BLaER1 (cell line): Measurements from ENCODE around the gene PCNX1.
"Not testable (repeated sequence)": the region's sequence is repeated elsewhere in the genome, so short reads cannot be mapped to it uniquely, and the experiment has no call there.

Experiments used
- H3K27ac ChIP-seq: shearing (Covaris generic); formaldehyde crosslinking; 2 replicates; pipeline ENCODE4 v1.8.1; 2022
- H3K27me3 ChIP-seq: shearing (Covaris generic); formaldehyde crosslinking; 2 replicates; pipeline ENCODE4 v1.8.1; 2022
- H3K36me3 ChIP-seq: shearing (Covaris generic); formaldehyde crosslinking; 2 replicates; pipeline ENCODE4 v1.8.1; 2022
- H3K4me1 ChIP-seq: shearing (Covaris generic); formaldehyde crosslinking; 2 replicates; pipeline ENCODE4 v1.8.1; 2022
- H3K4me2 ChIP-seq: shearing (Covaris generic); formaldehyde crosslinking; 2 replicates; pipeline ENCODE4 v1.8.1; 2022
- H3K4me3 ChIP-seq: shearing (Covaris generic); formaldehyde crosslinking; 2 replicates; pipeline ENCODE4 v1.8.1; 2022
- H3K9ac ChIP-seq: shearing (Covaris generic); formaldehyde crosslinking; 2 replicates; pipeline ENCODE4 v1.8.1; 2022
- H3K9me3 ChIP-seq: shearing (Covaris generic); formaldehyde crosslinking; 2 replicates; pipeline ENCODE4 v1.8.1; 2022
- H4K20me1 ChIP-seq: shearing (Covaris generic); formaldehyde crosslinking; 2 replicates; pipeline ENCODE4 v1.8.1; 2022
- Cebpa-rat ChIP-seq: shearing (Covaris generic); IDR thresholded peaks from 2 replicates; pipeline ENCODE4 v1.8.1; 2022

The PCNX1 gene

GRCh38 chr14:71005076-71005475 lies 97.8 kb downstream of the PCNX1 start:
- TF ChIP-seq Cebpa-rat, result no peak
- H3K9ac ChIP-seq, result no peak overlapping the region
- peaks cover 27% of the 10 kb centered on the region for H3K36me3 ChIP-seq
- no peaks in the 10 kb centered on the region for H3K27me3 ChIP-seq
- no peak overlapping the region for H3K27ac ChIP-seq
- no peak overlapping the region for H3K4me2 ChIP-seq
- H3K4me3 ChIP-seq, result no peak overlapping the region
- H3K4me1 ChIP-seq, result no peaks in the 10 kb centered on the region
- H4K20me1 ChIP-seq, result no peaks in the 10 kb centered on the region
- H3K9me3 ChIP-seq, result no peaks in the 10 kb centered on the region

- Histone ChIP-seq H3K9ac (no peak overlapping the region), H3K4me1 (no peaks in the 10 kb centered on the region), H3K4me2 (no peak overlapping the region)
Measured at GRCh38 chr14:71006200-71006563, 98.9 kb downstream of the PCNX1 start.

GRCh38 chr14:71011479-71011878 lies 104.2 kb downstream of the PCNX1 start:
- Histone ChIP-seq H3K4me3 (no peak overlapping the region), H3K36me3 (peaks cover 42% of the 10 kb centered on the region), H3K27me3 (no peaks in the 10 kb centered on the region), H3K27ac (no peak overlapping the region), H3K9me3 (no peaks in the 10 kb centered on the region), H3K9ac (no peak overlapping the region), H4K20me1 (no peaks in the 10 kb centered on the region), H3K4me2 (no peak overlapping the region), H3K4me1 (no peaks in the 10 kb centered on the region)
- no peak for TF ChIP-seq Cebpa-rat

More at GRCh38 chr14:71006200-71006563, 98.9 kb downstream of the PCNX1 start:
- Histone ChIP-seq H3K9me3 (no peaks in the 10 kb centered on the region), H3K27me3 (no peaks in the 10 kb centered on the region), H3K4me3 (no peak overlapping the region), H3K36me3 (peaks cover 27% of the 10 kb centered on the region), H4K20me1 (no peaks in the 10 kb centered on the region), H3K27ac (no peak overlapping the region)
- no peak for TF ChIP-seq Cebpa-rat

- Histone ChIP-seq H4K20me1 (no peaks in the 10 kb centered on the region), H3K4me2 (no peak overlapping the region), H3K27me3 (no peaks in the 10 kb centered on the region), H3K36me3 (peaks cover 42% of the 10 kb centered on the region), H3K27ac (no peak overlapping the region), H3K9ac (no peak overlapping the region), H3K4me1 (no peaks in the 10 kb centered on the region), H3K4me3 (no peak overlapping the region), H3K9me3 (no peaks in the 10 kb centered on the region)
- TF ChIP-seq Cebpa-rat, result no peak
Measured at GRCh38 chr14:71012888-71013287, 105.6 kb downstream of the PCNX1 start.

- Histone ChIP-seq H3K4me3 (no peak overlapping the region), H4K20me1 (no peaks in the 10 kb centered on the region), H3K4me1 (no peaks in the 10 kb centered on the region), H3K27me3 (no peaks in the 10 kb centered on the region), H3K4me2 (no peak overlapping the region), H3K27ac (no peak overlapping the region), H3K9me3 (no peaks in the 10 kb centered on the region), H3K36me3 (peaks cover 42% of the 10 kb centered on the region), H3K9ac (no peak overlapping the region)
- no peak for TF ChIP-seq Cebpa-rat
Measured at GRCh38 chr14:71013551-71014192, 106.4 kb downstream of the PCNX1 start.

- peaks cover 48% of the 10 kb centered on the region for H3K36me3 ChIP-seq
- H3K27ac ChIP-seq, result not testable (repeated sequence)
- H3K9me3 ChIP-seq, result peaks cover 17% of the 10 kb centered on the region
Measured at GRCh38 chr14:71019917-71020316, 112.7 kb downstream of the PCNX1 start.

GRCh38 chr14:71021347-71022011 lies 114.2 kb downstream of the PCNX1 start:
- no peak overlapping the region for H3K9ac ChIP-seq
- peaks cover 46% of the 10 kb centered on the region for H3K36me3 ChIP-seq
- no peaks in the 10 kb centered on the region for H4K20me1 ChIP-seq
- H3K9me3 ChIP-seq, result peaks cover 17% of the 10 kb centered on the region
- H3K27ac ChIP-seq, result no peak overlapping the region
- no peak overlapping the region for H3K4me2 ChIP-seq
- no peak overlapping the region for H3K4me3 ChIP-seq
- TF ChIP-seq Cebpa-rat, result no peak
- H3K4me1 ChIP-seq, result no peaks in the 10 kb centered on the region
- no peaks in the 10 kb centered on the region for H3K27me3 ChIP-seq

More at GRCh38 chr14:71019917-71020316, 112.7 kb downstream of the PCNX1 start:
- H3K4me3 ChIP-seq, H3K4me1 ChIP-seq, H3K4me2 ChIP-seq, H3K27me3 ChIP-seq, H3K9ac ChIP-seq, H4K20me1 ChIP-seq: not testable (repeated sequence)

- peaks cover 46% of the 10 kb centered on the region for H3K36me3 ChIP-seq
- H3K27ac ChIP-seq, result no peak overlapping the region
- no peak for TF ChIP-seq Cebpa-rat
Measured at GRCh38 chr14:71022012-71022869, 115.0 kb downstream of the PCNX1 start.

GRCh38 chr14:71022939-71023338 lies 115.7 kb downstream of the PCNX1 start:
- H3K9ac ChIP-seq, result no peak overlapping the region
- H3K4me3 ChIP-seq, result no peak overlapping the region
- H3K9me3 ChIP-seq, result peaks cover 17% of the 10 kb centered on the region
- H3K4me2 ChIP-seq, result no peak overlapping the region
- no peak overlapping the region for H3K27ac ChIP-seq
- H4K20me1 ChIP-seq, result no peaks in the 10 kb centered on the region
- no peaks in the 10 kb centered on the region for H3K4me1 ChIP-seq
- no peaks in the 10 kb centered on the region for H3K27me3 ChIP-seq
- no peak for TF ChIP-seq Cebpa-rat
- peaks cover 46% of the 10 kb centered on the region for H3K36me3 ChIP-seq

More at GRCh38 chr14:71022012-71022869, 115.0 kb downstream of the PCNX1 start:
- Histone ChIP-seq H3K9me3 (peaks cover 17% of the 10 kb centered on the region), H3K4me3 (no peak overlapping the region), H3K4me1 (no peaks in the 10 kb centered on the region), H3K27me3 (no peaks in the 10 kb centered on the region), H3K9ac (no peak overlapping the region), H4K20me1 (no peaks in the 10 kb centered on the region), H3K4me2 (no peak overlapping the region)

GRCh38 chr14:71029236-71029781 lies 122.0 kb downstream of the PCNX1 start:
- no peak overlapping the region for H3K4me2 ChIP-seq
- no peaks in the 10 kb centered on the region for H3K4me1 ChIP-seq
- no peaks in the 10 kb centered on the region for H3K9me3 ChIP-seq
- H3K9ac ChIP-seq, result no peak overlapping the region
- no peak overlapping the region for H3K4me3 ChIP-seq
- peaks cover 51% of the 10 kb centered on the region for H3K36me3 ChIP-seq
- no peak overlapping the region for H3K27ac ChIP-seq
- no peak for TF ChIP-seq Cebpa-rat
- no peaks in the 10 kb centered on the region for H3K27me3 ChIP-seq
- no peaks in the 10 kb centered on the region for H4K20me1 ChIP-seq
